ENCODE data around the gene MC5R.

DNA sequence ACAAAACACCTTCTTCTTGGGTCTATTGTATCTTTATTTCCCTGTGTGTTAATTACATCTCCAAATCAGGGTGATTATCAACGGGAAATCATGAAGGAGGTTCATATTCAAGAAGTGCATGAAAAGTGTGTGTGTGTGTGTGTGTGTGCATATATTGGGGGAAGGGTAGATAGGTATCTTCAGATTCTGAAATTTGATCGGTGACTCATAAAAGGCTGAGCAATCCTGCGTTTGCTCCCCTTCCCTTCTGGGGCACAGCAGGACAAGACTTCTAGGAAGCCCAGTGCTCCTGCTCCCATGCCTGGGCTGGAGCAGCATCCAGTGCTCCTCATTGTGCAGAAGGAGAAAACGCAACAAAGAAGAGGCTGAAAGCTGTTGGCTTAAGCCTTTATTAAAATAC lies 25.8 kb downstream of the MC5R start:
- TF ChIP-seq, protein P1, sequence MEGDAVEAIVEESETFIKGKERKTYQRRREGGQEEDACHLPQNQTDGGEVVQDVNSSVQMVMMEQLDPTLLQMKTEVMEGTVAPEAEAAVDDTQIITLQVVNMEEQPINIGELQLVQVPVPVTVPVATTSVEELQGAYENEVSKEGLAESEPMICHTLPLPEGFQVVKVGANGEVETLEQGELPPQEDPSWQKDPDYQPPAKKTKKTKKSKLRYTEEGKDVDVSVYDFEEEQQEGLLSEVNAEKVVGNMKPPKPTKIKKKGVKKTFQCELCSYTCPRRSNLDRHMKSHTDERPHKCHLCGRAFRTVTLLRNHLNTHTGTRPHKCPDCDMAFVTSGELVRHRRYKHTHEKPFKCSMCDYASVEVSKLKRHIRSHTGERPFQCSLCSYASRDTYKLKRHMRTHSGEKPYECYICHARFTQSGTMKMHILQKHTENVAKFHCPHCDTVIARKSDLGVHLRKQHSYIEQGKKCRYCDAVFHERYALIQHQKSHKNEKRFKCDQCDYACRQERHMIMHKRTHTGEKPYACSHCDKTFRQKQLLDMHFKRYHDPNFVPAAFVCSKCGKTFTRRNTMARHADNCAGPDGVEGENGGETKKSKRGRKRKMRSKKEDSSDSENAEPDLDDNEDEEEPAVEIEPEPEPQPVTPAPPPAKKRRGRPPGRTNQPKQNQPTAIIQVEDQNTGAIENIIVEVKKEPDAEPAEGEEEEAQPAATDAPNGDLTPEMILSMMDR (IDR thresholded peaks at IDR 0.05; ENCODE audit: insufficient read depth, low read depth, low read length), result no peak
- TF ChIP-seq EZH2 (IDR thresholded peaks at IDR 0.05; ENCODE audit: insufficient read depth, low read length), result no peak

Data from astrocyte (in vitro differentiated cells and primary cell).